ENCODE data around the gene PLXNA2. TPM values are rescaled to one million over a fixed set of nuclear protein-coding genes. Genes with fewer than 3 reads are reported as not detected.

Gene PLXNA2
- total and polyA plus RNA-seq, 8 donors: 48.7 to 137 (median 72.9) TPM

- FAIRE-seq: no peak
- no peak overlapping the region for H3K4me3 ChIP-seq
- WGBS, 2 donors: 78 to 82% methylated on average over 13 of the region's 13 CpGs
- no peaks in the 10 kb centered on the region for H3K27me3 ChIP-seq
- intact Hi-C loops (cut with DNase I): no loop called here
- ATAC-seq: peak in 3 of 4 donors; percentile 33 to 62 (median 49)
- no peaks in the 10 kb centered on the region for H3K4me1 ChIP-seq
- H3K27ac ChIP-seq: no peak overlapping the region
- no peaks in the 10 kb centered on the region for H3K9me3 ChIP-seq
- no peak for TF ChIP-seq CTCF (IDR thresholded peaks at IDR 0.05)
- DNase-seq: peak in 1 of 6 donors; percentile 52
- peaks cover 0 to 17% (median 0%) of the 10 kb centered on the region in 3 donors for H3K36me3 ChIP-seq
Measured at GRCh38 chr1:208107425-208108212, 136.6 kb downstream of the PLXNA2 start.

DNA sequence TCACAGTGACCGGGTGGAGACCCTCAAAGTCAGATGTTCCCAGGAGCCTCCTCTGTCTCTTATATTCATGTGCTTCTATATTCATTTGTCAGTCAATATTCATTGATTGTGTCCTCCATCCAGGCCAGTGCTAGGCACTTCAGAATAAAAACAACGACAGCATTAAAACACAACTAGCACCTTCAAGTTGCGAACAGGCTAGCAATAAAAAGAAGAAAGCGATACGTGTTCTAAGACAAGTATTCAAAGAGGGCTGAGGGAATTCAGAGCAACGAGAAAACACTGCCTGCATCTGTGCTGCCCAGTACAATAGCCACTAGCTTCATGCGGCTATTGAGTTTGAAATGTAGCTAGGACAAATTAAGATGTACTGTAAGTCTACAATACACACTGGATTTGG lies 138.0 kb downstream of the PLXNA2 start:
- intact Hi-C loops (cut with DNase I): no loop called here
- peaks cover 0 to 17% (median 0%) of the 10 kb centered on the region in 3 donors for H3K36me3 ChIP-seq
- DNase-seq (no peak), ATAC-seq (no peak), FAIRE-seq (no peak)
- H3K27me3 ChIP-seq: no peaks in the 10 kb centered on the region
- no peak for TF ChIP-seq CTCF (IDR thresholded peaks at IDR 0.05)
- no peaks in the 10 kb centered on the region for H3K9me3 ChIP-seq
- no peak overlapping the region for H3K27ac ChIP-seq
- 88 to 91% methylated on average over 7 of the region's 7 CpGs for WGBS, 2 donors
- H3K4me1 ChIP-seq: peaks cover 0 to 5% (median 0%) of the 10 kb centered on the region in 3 donors
- no peak overlapping the region for H3K4me3 ChIP-seq

- peaks cover 0 to 17% (median 0%) of the 10 kb centered on the region in 3 donors for H3K36me3 ChIP-seq
- H3K9me3 ChIP-seq: no peaks in the 10 kb centered on the region
- WGBS, 2 donors: 83 to 87% methylated on average over 5 of the region's 5 CpGs
- ATAC-seq (no peak), DNase-seq (no peak), FAIRE-seq (no peak)
- H3K4me3 ChIP-seq: no peak overlapping the region
- H3K4me1 ChIP-seq: peaks cover 0 to 5% (median 0%) of the 10 kb centered on the region in 3 donors
- TF ChIP-seq CTCF (IDR thresholded peaks at IDR 0.05): no peak
- no peaks in the 10 kb centered on the region for H3K27me3 ChIP-seq
- intact Hi-C loops (cut with DNase I): no loop called here
- H3K27ac ChIP-seq: no peak overlapping the region
Measured at GRCh38 chr1:208105756-208106155, 138.4 kb downstream of the PLXNA2 start.

DNA sequence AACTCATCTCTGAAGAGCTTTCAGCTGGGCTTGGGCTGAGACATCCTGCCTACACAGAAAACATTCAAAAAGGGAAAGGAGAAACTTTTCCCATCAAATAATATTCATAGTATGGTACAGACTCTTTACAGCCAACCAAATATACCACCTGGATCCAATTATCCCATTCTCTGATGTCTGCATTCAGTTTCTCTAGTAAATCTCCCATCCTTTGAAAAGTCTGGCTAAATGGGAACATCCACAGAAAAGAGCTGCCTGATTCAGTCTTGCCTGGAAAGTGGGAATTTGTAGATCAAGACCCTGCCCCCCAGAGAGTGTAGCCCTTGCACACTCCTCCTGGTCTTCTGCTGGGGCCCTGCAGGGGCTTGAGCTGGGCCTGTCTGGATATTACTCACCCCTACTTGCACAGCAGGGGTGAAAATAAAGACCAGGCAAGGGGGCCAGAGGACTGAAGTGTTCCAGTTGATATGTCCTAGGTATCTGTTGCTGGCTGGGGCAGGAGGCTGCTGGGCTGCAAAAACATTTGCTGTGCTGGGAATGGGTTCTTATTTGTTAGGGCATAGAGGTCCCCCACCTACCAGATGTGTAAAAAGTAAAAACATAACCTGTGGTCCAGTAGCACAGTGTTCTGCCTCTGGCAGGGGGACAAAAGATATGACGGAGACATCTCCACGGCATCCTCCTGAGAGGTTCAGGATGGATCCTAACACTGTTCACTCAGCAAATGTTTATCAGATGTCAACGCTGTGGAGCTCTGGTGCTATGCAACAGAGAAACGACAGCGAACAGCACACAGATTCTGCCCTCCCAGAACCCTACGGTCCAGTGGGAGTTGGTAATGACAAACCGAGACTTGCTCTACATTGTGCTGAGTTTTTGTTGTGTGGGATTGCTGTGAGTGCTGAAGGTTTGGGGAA lies 140.3 kb downstream of the PLXNA2 start:
- peaks cover 0 to 25% (median 0%) of the 10 kb centered on the region in 3 donors for H3K36me3 ChIP-seq
- intact Hi-C loops (cut with DNase I): no loop called here
- H3K27me3 ChIP-seq: no peaks in the 10 kb centered on the region
- no peak overlapping the region for H3K27ac ChIP-seq
- peak in 1 of 6 donors; percentile 39 for DNase-seq
- no peak overlapping the region for H3K4me3 ChIP-seq
- no peak for ATAC-seq
- no peak for TF ChIP-seq CTCF (IDR thresholded peaks at IDR 0.05)
- no peak for FAIRE-seq
- 84 to 85% methylated on average over 7 of the region's 7 CpGs for WGBS, 2 donors
- no peaks in the 10 kb centered on the region for H3K9me3 ChIP-seq
- peaks cover 0 to 5% (median 0%) of the 10 kb centered on the region in 3 donors for H3K4me1 ChIP-seq

All from pancreas (tissue), 10 donors.